ENCODE data around the gene LRRC71. TPM values are rescaled to one million over a fixed set of nuclear protein-coding genes. Genes with fewer than 3 reads are reported as not detected.

The LRRC71 gene
- total and polyA plus RNA-seq, 2 experiments from 2014 or later: 0.24 TPM; not detected in 1

DNA sequence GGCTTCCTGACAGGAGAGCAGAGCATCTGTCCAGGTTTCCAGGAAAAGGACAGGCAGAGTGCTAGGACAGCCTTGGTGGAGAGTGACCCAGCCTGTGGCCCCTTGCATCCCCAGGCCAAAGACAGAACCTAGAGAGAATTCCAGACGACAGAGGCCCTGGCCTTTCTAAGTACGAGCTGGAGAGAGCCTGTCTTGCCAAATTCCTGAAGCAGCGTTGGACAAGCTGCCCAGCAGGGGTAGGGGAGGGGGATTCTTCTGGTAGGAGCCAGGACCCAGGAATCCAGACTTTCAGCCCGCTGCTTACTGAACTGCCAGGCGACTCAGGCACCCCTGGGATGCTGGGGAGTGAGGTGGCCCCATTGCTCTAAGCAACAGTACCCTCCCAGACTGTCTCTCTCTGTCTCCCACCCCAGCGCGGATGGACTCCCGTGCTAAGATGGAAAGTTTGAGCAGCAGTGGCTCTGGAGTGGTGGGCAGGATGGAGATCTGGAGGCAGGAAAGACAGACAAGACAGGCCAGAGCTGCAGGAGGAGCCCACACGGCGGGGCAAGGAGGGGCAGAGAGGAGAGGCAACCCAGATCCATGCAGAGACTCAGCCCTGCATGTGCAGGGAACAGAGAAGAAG, 35.8 kb upstream of the LRRC71 start (continued):
- TF ChIP-seq ZNF114 (CRISPR knock-in tag; IDR thresholded peaks at IDR 0.05) (no peak), JUNB (IDR thresholded peaks at IDR 0.05; ENCODE audit: unreplicated experiment) (no peak)

DNA sequence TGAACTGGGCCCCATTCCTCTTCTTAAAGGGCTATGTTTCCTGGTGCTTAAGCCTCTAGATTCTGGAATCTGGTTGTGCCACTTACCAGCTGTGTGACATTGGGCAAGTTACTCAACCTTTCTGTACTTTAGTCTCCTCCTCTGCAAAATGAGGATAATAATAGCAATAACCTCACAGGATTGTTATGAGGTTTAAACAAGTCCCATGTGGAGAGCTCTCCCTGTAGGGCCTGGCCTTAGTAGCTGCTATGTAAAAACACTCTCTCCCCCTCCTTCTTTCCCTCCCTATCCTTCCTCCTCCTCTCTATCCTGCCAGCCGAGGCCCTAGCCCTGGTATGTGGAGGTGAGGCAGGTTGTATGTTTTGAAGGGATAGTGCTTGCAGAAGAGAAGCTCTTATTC, 35.1 kb upstream of the LRRC71 start:
- peaks cover 30% of the 10 kb centered on the region for H3K27me3 Mint-ChIP-seq (ENCODE audit: insufficient read depth, low read depth, poor library complexity)

DNA sequence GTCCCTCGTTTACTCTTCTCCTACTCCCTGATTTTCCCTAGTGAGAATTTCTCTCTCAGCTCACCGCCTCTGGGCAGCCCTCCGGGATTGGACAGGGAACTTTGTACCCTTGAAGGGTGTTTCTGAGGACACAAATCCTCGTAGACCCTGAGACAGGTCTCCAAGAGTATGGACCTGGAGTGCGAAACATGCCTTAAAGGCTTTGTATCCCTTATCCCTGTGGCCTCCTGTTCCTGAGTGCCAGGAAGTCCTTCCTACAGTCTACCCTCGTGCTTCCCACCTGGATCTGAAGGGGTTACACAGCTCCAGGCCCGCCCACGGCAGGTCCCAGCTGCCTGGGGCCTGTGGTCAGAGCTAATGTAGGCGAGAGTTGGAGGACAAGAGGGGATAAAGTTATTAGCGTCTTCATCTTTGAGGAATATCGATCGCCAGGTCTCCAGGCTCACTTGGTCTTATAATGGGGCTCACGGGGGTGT, 34.5 kb upstream of the LRRC71 start:
- Histone ChIP-seq H4K20me1 (replicated peaks; ENCODE audit: insufficient read depth) (no peaks in the 10 kb centered on the region), H3K4me3 (no peak overlapping the region), H3K79me2 (replicated peaks; ENCODE audit: insufficient read depth) (no peaks in the 10 kb centered on the region), H3K4me2 (no peak overlapping the region), H2AFZ (no peak overlapping the region), H3K9me2 (ENCODE audit: insufficient read depth) (no peaks in the 10 kb centered on the region), H3K27me3 (ENCODE audit: insufficient read depth) (peaks cover 48% of the 10 kb centered on the region), H3K27ac (ENCODE audit: low read depth) (no peak overlapping the region), H3F3A (replicated peaks; ENCODE audit: low read depth) (no peaks in the 10 kb centered on the region), H3K36me3 (ENCODE audit: insufficient read depth) (no peaks in the 10 kb centered on the region), H3K4me1 (ENCODE audit: insufficient read depth) (peaks cover 20% of the 10 kb centered on the region; the same call in 1 of the 2 replicates)
- Mint-ChIP-seq H3K4me3 (peak overlapping the region; percentile 47; the same call in 1 of the 3 replicates), H3K27me3 (ENCODE audit: insufficient read depth, low read depth, poor library complexity) (peaks cover 35% of the 10 kb centered on the region), H3K4me1 (peaks cover 56% of the 10 kb centered on the region), H3K9me3 (no peaks in the 10 kb centered on the region), H3K36me3 (ENCODE audit: low read depth) (no peaks in the 10 kb centered on the region; the same call in 2 of the 3 replicates), H3K27ac (no peak overlapping the region)
- no peak for DNase-seq (ENCODE audit: low spot score)
- ATAC-seq: no peak
- TF ChIP-seq, protein P1, sequence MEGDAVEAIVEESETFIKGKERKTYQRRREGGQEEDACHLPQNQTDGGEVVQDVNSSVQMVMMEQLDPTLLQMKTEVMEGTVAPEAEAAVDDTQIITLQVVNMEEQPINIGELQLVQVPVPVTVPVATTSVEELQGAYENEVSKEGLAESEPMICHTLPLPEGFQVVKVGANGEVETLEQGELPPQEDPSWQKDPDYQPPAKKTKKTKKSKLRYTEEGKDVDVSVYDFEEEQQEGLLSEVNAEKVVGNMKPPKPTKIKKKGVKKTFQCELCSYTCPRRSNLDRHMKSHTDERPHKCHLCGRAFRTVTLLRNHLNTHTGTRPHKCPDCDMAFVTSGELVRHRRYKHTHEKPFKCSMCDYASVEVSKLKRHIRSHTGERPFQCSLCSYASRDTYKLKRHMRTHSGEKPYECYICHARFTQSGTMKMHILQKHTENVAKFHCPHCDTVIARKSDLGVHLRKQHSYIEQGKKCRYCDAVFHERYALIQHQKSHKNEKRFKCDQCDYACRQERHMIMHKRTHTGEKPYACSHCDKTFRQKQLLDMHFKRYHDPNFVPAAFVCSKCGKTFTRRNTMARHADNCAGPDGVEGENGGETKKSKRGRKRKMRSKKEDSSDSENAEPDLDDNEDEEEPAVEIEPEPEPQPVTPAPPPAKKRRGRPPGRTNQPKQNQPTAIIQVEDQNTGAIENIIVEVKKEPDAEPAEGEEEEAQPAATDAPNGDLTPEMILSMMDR (conservative IDR thresholded peaks at IDR 0.05; ENCODE audit: low read depth in 2 of 2): no peak
- TF ChIP-seq CREB1 (CRISPR knock-in tag; IDR thresholded peaks at IDR 0.05; ENCODE audit: low read depth) (no peak), EZH2 (IDR thresholded peaks at IDR 0.05; ENCODE audit: low read depth, unreplicated experiment) (no peak), EZH2phosphoT487 (IDR thresholded peaks at IDR 0.05; ENCODE audit: unreplicated experiment) (no peak)

More for the DNA sequence above, 35.1 kb upstream of the LRRC71 start:
- peaks cover 56% of the 10 kb centered on the region for H3K4me1 Mint-ChIP-seq
- Histone ChIP-seq H3K4me1 (ENCODE audit: insufficient read depth) (peaks cover 20% of the 10 kb centered on the region; the same call in 1 of the 2 replicates), H3K9me2 (ENCODE audit: insufficient read depth) (no peaks in the 10 kb centered on the region), H3K27ac (ENCODE audit: low read depth) (no peak overlapping the region), H3K36me3 (ENCODE audit: insufficient read depth) (no peaks in the 10 kb centered on the region), H2AFZ (no peak overlapping the region), H3K79me2 (replicated peaks; ENCODE audit: insufficient read depth) (no peaks in the 10 kb centered on the region), H3F3A (replicated peaks; ENCODE audit: low read depth) (no peaks in the 10 kb centered on the region), H4K20me1 (replicated peaks; ENCODE audit: insufficient read depth) (no peaks in the 10 kb centered on the region), H3K4me3 (no peak overlapping the region), H3K27me3 (ENCODE audit: insufficient read depth) (peaks cover 42% of the 10 kb centered on the region), H3K4me2 (no peak overlapping the region)
- H3K4me3 Mint-ChIP-seq: no peak overlapping the region
- DNase-seq (ENCODE audit: low spot score) (no peak), ATAC-seq (no peak)
- no peak for TF ChIP-seq ZNF331 (CRISPR knock-in tag; IDR thresholded peaks at IDR 0.05; ENCODE audit: low read depth)
- TF ChIP-seq, protein P1 (conservative IDR thresholded peaks at IDR 0.05; ENCODE audit: low read depth in 2 of 2): no peak
- TF ChIP-seq NANOG (IDR thresholded peaks at IDR 0.05; ENCODE audit: borderline replicate concordance): no peak
- TF ChIP-seq POLR2AphosphoS5 (IDR thresholded peaks at IDR 0.05; ENCODE audit: low read depth): no peak
- TF ChIP-seq CREB1 (CRISPR knock-in tag; IDR thresholded peaks at IDR 0.05; ENCODE audit: low read depth): no peak
- TF ChIP-seq ZNF114 (CRISPR knock-in tag; IDR thresholded peaks at IDR 0.05): no peak
- H3K9me3 Mint-ChIP-seq: no peaks in the 10 kb centered on the region
- no peak overlapping the region for H3K27ac Mint-ChIP-seq
- H3K36me3 Mint-ChIP-seq (ENCODE audit: low read depth): no peaks in the 10 kb centered on the region; the same call in 2 of the 3 replicates

Data from GM23338 (cell line).